Motor neuron (in vitro differentiated cells): ENCODE data around the gene ACSL1. TPM values are rescaled to one million over a fixed set of nuclear protein-coding genes. Genes with fewer than 3 reads are reported as not detected.
A peak's percentile ranks its signal among the peaks of the same experiment; 100 is the strongest.
"Not testable (repeated sequence)": the region's sequence is repeated elsewhere in the genome, so short reads cannot be mapped to it uniquely, and the experiment has no call there.

ENCODE experiments used
- ATAC-seq, 8 experiments: fragments of 200-7000 bp; cut with Tn5 transposase; replicated peaks in 6 of 8; 2 replicates each; pipeline ENCODE4 v1.8.0; 2021; ENCODE audit warnings: mild to moderate bottlenecking in 8 of 8, moderate library complexity in 8 of 8
- H3K27ac ChIP-seq, 2 donors: fragments of 250-450 bp; sonication (Bioruptor Pico); 2 replicates each; pipeline ENCODE4 v1.9.0; 2021; ENCODE audit warnings: antibody characterized with exemption in 2 of 2, mild to moderate bottlenecking in 2 of 2, moderate library complexity in 1 of 2
- H3K4me1 ChIP-seq, 2 donors: fragments of 250-450 bp; sonication (Bioruptor Pico); replicated peaks in 1 of 2; 2 replicates each; pipeline ENCODE4 v1.6.1; 2021; ENCODE audit warnings: antibody characterized with exemption in 2 of 2, mild to moderate bottlenecking in 2 of 2, moderate library complexity in 1 of 2
- H3K4me3 ChIP-seq, 5 donors: fragments of 250-450 bp; sonication (Bioruptor Pico); 2 replicates each; pipeline ENCODE4 v1.9.0; 2021; ENCODE audit warnings: antibody characterized with exemption in 5 of 5, mild to moderate bottlenecking in 5 of 5, moderate library complexity in 4 of 5
- WGBS, 10 experiments: fragments of 450-650 bp; shearing (Covaris generic); methylation state at CpG; one replicate each; pipeline ENCODE4 v1.0.0; 2022; 5-methylcytosine and 5-hydroxymethylcytosine counted together
- in situ Hi-C, 9 experiments: fragments of 400-800 bp; cut with MboI; loops; one replicate each; pipeline ENCODE4 v1.15.0; 2021; ENCODE audit warnings: low sequenced_read_pairs in 9 of 9, low pct_unique_long_range_greater_than_20kb in 2 of 9; ENCODE audit not compliant: unreplicated experiment in 9 of 9
- total RNA-seq, 8 experiments: library from RNA; unstranded; fragments of 300-600 nt; gene quantifications; 2 replicates each; pipeline versions ENCODE4 v1.2.3 to v1.2.4, GENCODE V29; 2022

ACSL1 gene
- total RNA-seq, 8 experiments from 2014 or later = 8.9 to 162 (median 20.6) TPM

DNA sequence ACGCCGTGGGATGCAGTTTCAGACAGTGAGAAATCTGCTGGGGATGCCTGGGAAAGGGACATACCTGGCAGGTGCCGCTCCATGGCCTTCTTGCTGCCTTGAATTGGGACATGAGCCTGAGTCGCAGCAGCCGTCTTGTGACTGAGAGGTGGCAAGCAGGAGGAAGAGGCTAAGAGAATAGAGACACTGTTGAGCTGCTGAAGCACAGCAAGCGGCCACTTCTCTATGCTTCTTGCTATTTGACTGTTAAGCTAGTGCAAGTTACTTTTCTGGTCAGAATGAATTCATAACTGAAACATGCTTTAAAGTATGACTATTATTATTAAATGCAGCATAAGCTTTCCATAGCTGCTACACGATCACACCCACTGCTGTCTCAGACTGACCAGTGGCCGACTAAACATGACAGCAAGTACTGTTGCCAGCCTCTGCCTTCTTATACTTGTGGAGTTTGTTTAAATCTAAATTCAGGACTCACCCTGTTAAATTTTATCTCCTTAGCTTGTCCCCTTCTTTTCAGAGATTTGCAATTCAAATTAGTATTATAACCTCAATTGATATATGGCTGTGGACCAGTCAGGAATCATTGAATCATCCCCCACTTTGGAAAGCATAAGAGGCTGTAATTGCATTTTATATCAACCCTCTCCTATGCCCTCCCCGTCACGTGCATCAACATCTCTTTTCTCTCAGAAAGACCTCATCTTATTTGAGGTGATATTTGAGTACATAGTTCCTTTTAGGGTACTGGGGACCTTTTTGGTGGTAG lies 24.8 kb upstream of the ACSL1 start:
- peak in 7 of 8 experiments; percentile 44 to 90 (median 61) for ATAC-seq
- H3K4me3 ChIP-seq = no peak overlapping the region
- H3K27ac ChIP-seq = no peak overlapping the region
- H3K4me1 ChIP-seq = peaks cover 0 to 4% of the 10 kb centered on the region in 2 donors
- in situ Hi-C loops = no loop called here
- 0 to 83% (median 61%) methylated on average over 1 to 8 of the region's 10 CpGs for WGBS, 10 experiments

DNA sequence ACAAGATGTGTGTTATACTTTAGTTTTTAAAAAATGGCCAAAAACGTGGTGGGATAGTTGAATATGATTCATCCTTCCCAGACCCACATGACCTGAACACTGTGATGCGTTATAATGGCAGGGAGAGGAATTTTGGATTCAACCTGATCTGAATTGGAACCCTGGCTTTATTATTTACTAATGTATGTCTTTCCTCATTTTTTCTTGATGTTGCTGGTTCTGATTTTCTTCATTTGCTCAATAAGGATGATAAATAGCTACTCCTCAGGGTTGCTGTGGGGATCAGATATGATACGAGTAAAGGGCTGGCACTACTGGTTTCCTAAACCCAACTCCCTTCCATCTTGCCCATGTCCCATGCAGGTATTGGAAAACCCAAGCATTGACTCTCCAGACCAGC lies 24.2 kb upstream of the ACSL1 start:
- ATAC-seq = no peak
- peaks cover 0 to 4% of the 10 kb centered on the region in 2 donors for H3K4me1 ChIP-seq
- in situ Hi-C loops = no loop called here
- 0 to 70% (median 33%) methylated on average over 1 to 3 of the region's 3 CpGs; no CpG with 5 or more reads in 3 of the 10 experiments for WGBS, 10 experiments
- H3K27ac ChIP-seq = no peak overlapping the region
- no peak overlapping the region for H3K4me3 ChIP-seq

DNA sequence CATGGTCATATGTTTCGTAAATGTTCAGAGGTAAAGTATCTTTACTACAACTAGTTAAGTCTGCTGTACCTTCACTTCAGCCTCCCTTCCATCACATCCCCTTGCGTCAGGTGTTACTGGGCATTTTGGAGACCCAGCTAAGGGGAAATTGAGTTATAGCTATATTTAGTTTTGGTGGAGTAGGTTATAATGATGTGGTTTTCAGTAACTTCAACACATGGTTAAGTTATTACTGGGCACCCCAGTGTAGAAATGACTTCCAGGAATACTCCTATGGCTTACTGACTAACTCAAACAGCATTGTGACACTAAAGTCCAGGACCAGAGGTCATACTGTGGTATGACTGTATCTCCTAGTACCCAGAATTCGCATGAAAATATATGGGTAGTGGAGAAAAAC lies 23.4 kb upstream of the ACSL1 start:
- no peak overlapping the region for H3K4me3 ChIP-seq
- H3K4me1 ChIP-seq = peaks cover 0 to 4% of the 10 kb centered on the region in 2 donors
- 31 to 100% (median 80%) methylated on average over 1 to 3 of the region's 3 CpGs; no CpG with 5 or more reads in 1 of the 10 experiments for WGBS, 10 experiments
- in situ Hi-C loops = no loop called here
- no peak for ATAC-seq
- H3K27ac ChIP-seq = no peak overlapping the region

DNA sequence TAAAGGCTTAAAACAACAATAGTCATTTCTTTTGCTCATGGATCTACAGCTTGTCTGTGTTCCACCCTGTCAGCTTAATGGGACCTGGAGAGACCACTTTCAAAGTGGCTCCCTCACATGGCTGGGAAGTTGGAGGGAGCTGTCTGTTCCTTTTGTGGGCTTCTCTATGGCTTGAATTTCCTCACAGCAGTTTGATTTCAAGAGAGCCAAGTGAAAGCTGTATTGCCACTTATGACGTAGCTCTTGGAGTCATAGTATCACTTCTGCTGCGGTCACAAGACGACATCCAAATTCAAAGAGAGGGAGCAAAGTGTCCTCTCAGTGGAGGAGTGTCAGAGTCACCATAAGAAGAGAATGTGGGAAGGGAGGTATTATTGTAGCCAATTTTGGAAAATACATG lies 22.7 kb upstream of the ACSL1 start:
- no peak for ATAC-seq

DNA sequence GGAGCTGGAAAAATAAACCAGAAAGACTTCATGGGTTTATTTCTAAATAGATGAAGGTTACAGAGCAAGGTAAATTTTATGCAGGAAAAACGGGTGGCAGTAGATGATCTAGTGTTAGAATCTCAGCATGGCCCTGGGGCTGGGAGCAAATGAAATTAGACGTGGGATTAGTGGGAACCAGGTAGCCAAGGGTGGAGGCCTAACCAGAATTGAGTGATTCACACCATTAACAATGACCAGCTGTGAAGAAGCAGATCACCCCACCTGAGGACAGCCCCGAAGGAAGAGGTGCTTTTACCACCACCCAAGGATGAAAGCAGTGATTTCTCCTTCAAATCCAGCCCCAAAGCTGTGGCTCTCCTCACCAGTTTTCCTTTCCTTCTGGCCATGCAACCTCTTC lies 20.8 kb upstream of the ACSL1 start:
- ATAC-seq = no peak
- peaks cover 0 to 4% of the 10 kb centered on the region in 2 donors for H3K4me1 ChIP-seq
- no peak overlapping the region for H3K4me3 ChIP-seq
- in situ Hi-C loops = no loop called here
- WGBS, 10 experiments = 20 to 100% (median 63%) methylated on average over 1 to 2 of the region's 3 CpGs; no CpG with 5 or more reads in 6 of the 10 experiments
- H3K27ac ChIP-seq = no peak overlapping the region

More for the DNA sequence above, 22.7 kb upstream of the ACSL1 start:
- 63 to 96% (median 82%) methylated on average over 3 of the region's 3 CpGs; no CpG with 5 or more reads in 3 of the 10 experiments for WGBS, 10 experiments
- Histone ChIP-seq H3K4me1 (peaks cover 0 to 4% of the 10 kb centered on the region in 2 donors), H3K4me3 (no peak overlapping the region), H3K27ac (no peak overlapping the region)
- in situ Hi-C loops = no loop called here

DNA sequence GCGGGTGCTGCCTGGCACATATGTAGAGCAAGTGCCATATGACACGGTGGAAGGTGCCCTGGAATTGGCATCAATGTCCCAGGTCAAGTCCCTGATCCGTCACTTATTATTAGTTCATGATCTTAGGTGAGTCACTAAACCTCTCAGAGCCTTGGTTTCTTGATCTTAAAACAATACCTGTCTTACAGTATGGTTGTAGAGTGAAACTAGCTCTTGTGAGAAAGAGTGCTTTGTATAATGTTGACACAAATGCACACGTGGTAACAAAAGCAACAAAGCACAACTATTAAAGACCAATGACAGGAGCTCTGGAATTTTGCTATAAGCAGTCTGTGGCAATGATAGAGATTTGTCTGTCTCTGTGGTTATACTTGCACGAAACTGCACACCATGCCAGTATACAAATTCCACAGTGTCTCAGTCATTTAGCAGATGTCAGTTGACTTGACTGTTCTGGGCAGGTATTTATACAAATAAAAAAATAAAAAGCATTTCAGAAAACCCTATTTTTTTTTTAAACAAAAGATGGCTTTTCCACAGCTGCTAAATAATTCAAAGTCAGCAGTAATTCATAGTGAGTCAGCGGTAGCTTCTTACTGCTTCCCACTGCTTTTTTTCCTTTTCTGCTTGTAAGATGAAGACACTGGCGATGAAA lies 19.7 kb upstream of the ACSL1 start:
- ATAC-seq = peak in 7 of 8 experiments; percentile 33 to 70 (median 54)
- H3K27ac ChIP-seq = no peak overlapping the region
- H3K4me3 ChIP-seq = no peak overlapping the region
- in situ Hi-C loops = no loop called here
- peaks cover 0 to 4% of the 10 kb centered on the region in 2 donors for H3K4me1 ChIP-seq
- 17 to 86% (median 71%) methylated on average over 1 to 6 of the region's 7 CpGs for WGBS, 10 experiments

DNA sequence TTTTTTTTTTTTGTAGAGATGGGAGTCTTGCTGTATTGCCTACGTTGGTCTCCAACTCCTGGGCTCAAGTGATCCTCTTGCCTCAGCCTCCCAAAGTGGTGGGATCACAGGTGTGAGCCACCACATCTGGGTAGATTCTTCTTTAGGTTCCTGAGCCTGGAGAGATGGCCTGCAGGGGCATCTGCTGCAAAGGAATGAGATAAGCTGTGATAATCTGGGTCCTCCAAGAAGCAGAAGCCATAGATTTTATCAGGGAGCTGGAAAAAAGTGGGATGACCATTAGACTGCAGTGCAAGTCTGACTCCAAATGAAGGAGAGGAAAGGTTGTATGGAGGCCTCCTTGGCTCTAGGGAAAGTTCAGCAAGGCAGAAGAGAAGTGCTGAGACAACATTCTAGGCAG lies 19.0 kb upstream of the ACSL1 start:
- in situ Hi-C loops = no loop called here
- Histone ChIP-seq H3K4me1 (peaks cover 0 to 4% of the 10 kb centered on the region in 2 donors), H3K4me3 (no peak overlapping the region), H3K27ac (no peak overlapping the region)
- ATAC-seq = no peak
- 20 to 67% (median 45%) methylated on average over 1 of the region's 1 CpG; no CpG with 5 or more reads in 2 of the 10 experiments for WGBS, 10 experiments

DNA sequence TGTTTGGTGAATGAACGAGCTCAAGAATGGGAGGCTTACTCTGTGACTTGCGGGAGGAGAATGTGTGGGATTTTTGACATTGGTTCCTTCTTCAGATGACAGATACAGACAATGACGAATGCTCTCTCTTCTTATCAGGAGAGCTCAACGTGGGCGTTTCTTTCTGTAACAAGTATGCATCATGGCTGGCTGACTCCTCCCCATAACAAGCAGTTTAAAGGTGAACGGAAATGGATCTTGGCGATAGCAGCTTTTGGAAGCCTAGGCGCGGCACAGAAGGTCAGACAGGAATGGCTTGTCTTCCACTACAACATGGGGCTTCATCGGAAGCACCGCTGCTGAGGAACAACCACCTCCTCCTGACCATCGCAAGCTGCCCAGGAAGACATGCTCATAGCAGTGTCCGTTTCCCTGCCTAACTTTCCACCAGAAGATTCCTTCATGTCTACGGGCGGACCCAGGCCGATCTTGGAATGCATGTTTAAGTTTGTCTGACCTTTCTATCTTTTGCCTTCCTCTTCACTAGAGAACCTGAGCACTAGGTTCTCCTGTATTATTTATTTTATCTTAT lies 18.3 kb upstream of the ACSL1 start:
- 62 to 100% (median 79%) methylated on average over 1 to 11 of the region's 16 CpGs for WGBS, 10 experiments
- no peak overlapping the region for H3K4me3 ChIP-seq
- no peak for ATAC-seq
- in situ Hi-C loops = no loop called here
- H3K27ac ChIP-seq = no peak overlapping the region
- H3K4me1 ChIP-seq = peaks cover 0 to 4% of the 10 kb centered on the region in 2 donors

DNA sequence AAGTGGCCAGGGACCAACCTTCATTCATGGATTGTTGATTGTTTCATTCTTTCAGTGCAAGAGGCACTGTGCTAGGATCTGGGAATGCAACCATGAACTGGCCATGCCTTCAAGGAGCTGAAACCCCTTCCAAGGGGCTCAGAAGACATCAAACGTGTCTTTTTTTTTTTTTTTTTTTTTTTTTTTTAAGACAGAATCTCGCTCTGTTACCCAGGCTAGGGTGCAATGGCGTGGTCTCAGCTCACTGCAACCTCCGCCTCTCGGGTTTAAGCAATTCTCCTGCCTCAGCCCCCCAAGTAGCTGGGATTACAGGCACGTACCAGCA lies 13.3 kb upstream of the ACSL1 start:
- 70 to 100% (median 79%) methylated on average over 1 to 4 of the region's 6 CpGs; no CpG with 5 or more reads in 7 of the 10 experiments for WGBS, 10 experiments
- H3K27ac ChIP-seq, H3K4me1 ChIP-seq, ATAC-seq, H3K4me3 ChIP-seq, in situ Hi-C loops: not testable (repeated sequence)

DNA sequence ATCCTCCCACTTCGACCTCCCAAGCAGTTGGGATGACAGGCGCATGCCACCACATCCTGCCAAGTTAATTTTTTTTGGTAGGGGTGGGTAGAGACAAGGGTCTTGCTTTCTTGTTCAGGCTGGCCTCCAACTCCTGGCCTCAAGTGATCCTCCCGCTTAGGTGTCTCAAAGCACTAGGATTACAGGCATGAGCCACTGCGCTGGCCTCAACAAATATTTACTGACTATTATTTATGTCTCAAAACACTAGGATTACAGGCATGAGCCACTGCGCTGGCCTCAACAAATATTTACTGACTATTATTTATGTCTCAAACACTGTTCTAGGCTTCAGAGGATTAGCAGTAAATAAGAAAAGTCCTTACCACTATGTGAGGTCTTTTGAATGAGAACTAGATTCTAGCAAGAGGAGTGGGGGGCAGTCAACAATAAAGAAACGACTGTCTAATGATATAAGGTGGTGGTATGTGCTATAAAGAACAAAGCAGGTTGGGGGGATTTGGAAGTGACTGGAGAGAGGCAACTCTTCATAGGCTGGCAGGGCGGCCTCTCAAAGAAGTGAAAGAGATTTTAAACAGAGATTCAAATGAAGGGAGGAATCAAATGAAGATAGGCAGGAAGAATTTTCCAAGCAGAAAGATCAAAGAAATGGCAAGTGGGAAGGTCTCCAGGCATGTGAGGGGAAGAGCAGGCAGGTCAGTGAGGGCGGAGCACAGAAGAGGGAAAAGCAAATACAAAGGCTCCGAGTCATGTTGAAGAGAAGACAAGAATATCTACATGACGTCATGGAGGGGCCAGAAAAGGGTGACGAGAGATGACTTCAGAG lies 12.7 kb upstream of the ACSL1 start:
- 24 to 92% (median 66%) methylated on average over 4 to 10 of the region's 11 CpGs for WGBS, 10 experiments

DNA sequence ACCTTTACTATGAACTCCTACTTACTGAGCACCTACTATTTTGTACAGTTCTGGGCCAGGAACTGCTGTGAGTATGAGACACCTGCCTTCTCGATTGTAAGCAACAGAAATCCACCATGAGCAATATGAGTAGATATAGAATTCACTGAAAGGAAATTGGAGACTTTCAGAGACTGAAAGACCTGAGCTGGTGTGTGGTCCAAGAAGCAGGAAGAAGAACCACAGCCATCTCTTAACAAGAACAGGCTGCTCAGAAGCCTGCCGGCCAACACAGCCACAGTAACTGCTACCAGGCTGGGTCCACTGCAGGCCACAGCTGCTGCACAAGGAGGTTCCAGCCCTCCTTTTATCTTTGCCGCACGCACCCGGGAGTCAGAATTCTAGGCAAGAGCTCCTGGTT lies 10.8 kb upstream of the ACSL1 start:
- Histone ChIP-seq H3K27ac (no peak overlapping the region), H3K4me3 (no peak overlapping the region), H3K4me1 (peaks cover 0 to 5% of the 10 kb centered on the region in 2 donors)
- WGBS, 10 experiments = 20 to 100% (median 71%) methylated on average over 1 to 5 of the region's 5 CpGs; no CpG with 5 or more reads in 1 of the 10 experiments
- in situ Hi-C loops = no loop called here
- ATAC-seq = no peak

More for the DNA sequence above, 12.7 kb upstream of the ACSL1 start:
- Histone ChIP-seq H3K4me1 (peaks cover 0 to 5% of the 10 kb centered on the region in 2 donors), H3K4me3 (no peak overlapping the region), H3K27ac (no peak overlapping the region)
- in situ Hi-C loops = no loop called here
- peak; percentile 53 to 98 (median 84) for ATAC-seq

DNA sequence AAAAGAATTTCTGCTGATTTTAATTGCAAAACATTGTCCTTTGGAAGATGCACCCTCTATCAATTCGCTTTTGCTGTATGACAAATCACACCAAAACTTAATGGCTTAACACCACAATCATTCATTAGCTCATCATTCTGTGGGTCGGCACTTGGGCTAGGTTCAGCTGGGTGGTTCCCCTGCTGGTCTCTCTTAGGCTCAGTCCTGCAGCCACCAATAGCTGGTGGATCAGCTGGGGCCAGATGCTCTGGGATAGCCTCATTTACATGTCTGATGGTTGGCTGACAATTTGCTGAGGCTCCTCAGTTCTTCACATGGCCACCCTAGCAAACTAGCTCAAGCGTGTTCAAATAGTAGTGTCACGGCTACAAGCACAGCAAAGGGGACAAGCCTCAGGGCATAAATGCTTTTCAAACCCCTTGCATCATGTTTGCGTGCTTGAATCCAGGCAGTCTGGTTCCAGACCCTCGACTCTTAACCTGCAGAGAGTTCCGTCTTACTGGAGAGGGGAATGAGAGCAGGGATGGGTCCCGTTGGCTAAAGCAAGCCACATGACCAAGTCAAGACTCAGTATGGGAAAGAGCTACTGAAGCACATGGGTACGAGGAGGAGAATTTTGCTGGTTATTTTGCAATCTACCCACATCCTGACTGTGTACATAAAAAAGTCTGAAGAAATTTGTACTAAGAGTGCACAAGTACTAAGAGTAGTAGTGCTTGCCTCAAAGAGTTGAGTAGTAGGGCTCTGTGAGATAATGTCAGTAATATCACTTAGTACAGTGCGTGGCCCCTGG lies 7.5 kb upstream of the ACSL1 start:
- ATAC-seq = peak in 3 of 8 experiments; percentile 21 to 45 (median 23)
- H3K4me1 ChIP-seq = no peaks in the 10 kb centered on the region
- no peak overlapping the region for H3K27ac ChIP-seq
- 31 to 100% (median 83%) methylated on average over 1 to 9 of the region's 10 CpGs for WGBS, 10 experiments
- H3K4me3 ChIP-seq = no peak overlapping the region
- in situ Hi-C loops = no loop called here
